Measurements from ENCODE around the gene MCC.
"Not testable (repeated sequence)": the region's sequence is repeated elsewhere in the genome, so short reads cannot be mapped to it uniquely, and the experiment has no call there.

Gene MCC

DNA sequence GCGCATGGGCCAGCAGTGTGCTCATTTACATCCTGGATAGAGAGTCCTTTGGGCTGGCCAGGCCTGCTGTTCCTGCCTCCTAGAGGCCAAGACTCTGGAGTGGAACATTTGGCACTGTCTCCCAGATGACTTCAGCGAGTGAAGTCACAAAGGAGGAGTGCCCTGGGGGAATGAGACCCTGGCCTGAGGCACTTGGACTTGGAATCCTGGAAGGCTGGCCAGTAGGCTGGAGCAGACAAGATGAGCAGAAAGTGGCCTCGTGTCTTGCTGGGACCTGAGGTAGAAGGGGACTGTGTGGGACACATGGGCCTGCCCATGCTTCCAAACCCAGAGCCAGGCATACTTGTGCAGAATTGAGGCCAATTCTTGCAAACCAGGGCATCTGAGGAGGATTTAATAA lies 53.4 kb downstream of the MCC start, which contains the start of gene TSSK1B:
Gene TSSK1B (minus strand): TSS at position 101 of the 400 bp plus-strand sequence. CDS start 150 bp downstream, outside the sequence.
- no peak within 1 kb of the TSS for H3K4me3 ChIP-seq (ENCODE audit: low read depth, low read length)
- DNase-seq (ENCODE audit: low read depth): no peak

GRCh38 chr5:113433862-113434612 lies 54.2 kb downstream of the MCC start:
- no peak for DNase-seq (ENCODE audit: low read depth)
- no peak overlapping the region for H3K4me3 ChIP-seq (ENCODE audit: low read depth, low read length)

DNA sequence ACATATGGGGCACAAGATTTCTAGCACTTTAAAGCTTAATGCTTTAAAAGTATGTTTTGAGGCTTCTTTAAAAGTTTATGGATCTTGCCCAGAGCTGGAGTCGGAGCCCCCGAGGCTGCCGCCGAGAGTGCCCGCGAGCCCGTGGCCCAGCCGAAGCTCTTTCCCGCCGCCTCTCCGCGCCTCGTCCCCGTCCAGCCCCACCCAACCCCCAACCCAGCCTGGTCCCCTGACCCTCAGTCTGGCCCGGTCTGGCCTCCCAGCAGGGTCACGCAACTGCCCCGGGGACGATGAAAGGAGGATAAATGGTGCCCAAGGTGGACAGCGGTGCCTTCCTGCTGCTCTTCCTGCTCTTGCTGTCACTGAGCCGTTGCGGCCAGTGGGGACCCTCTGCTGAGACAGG lies 55.2 kb downstream of the MCC start:
- no peak for DNase-seq (ENCODE audit: low read depth)
- no peak overlapping the region for H3K4me3 ChIP-seq (ENCODE audit: low read depth, low read length)

DNA sequence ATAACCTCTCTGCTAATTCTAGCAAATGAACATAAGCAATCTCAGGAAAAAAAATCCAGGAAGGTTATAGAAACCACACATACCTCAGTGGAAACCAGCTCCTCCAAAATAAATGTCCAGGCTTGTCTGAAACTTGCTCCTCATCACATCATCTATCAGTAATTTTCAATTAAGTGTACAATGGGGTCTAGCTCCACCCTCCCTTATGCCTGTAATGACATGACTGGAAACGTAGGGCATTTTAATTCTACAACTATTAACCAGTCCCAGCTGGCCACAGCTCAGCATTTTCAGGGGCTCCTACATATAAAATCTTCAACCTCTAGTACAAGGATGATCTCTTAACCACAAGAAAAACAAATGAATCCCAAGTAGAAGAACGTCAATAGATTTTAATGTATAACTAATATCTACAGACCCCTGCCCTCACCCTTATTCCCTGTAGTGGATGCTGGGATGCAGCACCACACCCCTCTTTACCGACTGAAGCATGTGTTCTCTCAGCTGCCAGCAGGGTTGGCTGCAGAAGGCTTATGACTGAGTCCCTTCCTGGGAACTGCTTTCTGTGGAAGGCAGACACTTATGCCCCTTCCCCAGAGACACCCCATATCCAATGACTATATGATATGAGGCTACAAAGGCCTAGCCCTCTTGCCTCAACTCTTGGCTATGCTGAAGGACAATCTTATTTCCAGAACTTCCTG lies 60.2 kb downstream of the MCC start:
- DNase-seq (ENCODE audit: low read depth): no peak
- H3K4me3 ChIP-seq (ENCODE audit: low read depth, low read length): no peak overlapping the region

GRCh38 chr5:113425909-113426308 lies 62.3 kb downstream of the MCC start:
- no peak overlapping the region for H3K4me3 ChIP-seq (ENCODE audit: low read depth, low read length)
- no peak for DNase-seq (ENCODE audit: low read depth)

GRCh38 chr5:113421693-113422092 lies 66.6 kb downstream of the MCC start:
- no peak for DNase-seq (ENCODE audit: low read depth)
- no peak overlapping the region for H3K4me3 ChIP-seq (ENCODE audit: low read depth, low read length)

- no peak for DNase-seq (ENCODE audit: low read depth)
- no peak overlapping the region for H3K4me3 ChIP-seq (ENCODE audit: low read depth, low read length)
Measured at GRCh38 chr5:113405530-113405929, 82.7 kb downstream of the MCC start.

- DNase-seq (ENCODE audit: low read depth): no peak
- no peak overlapping the region for H3K4me3 ChIP-seq (ENCODE audit: low read depth, low read length)
Measured at GRCh38 chr5:113404269-113404668, 84.0 kb downstream of the MCC start.

DNA sequence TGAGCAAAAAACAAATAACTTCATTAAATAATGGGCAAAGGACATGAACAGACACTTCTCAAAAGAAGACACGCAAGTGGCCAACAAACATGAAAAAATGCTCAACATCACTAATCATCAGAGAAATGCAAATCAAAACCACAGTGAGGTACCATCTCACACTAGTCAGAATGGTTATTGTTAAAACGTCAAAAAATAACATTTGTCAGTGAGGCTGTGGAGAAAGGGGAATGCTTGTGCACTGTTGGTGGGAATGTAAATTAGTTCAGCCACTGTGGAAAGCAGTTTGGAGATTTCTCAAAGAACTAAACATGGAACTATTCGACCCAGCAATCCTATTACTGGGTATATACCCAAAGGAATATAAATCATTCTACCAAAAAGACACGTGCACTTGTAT lies 90.3 kb downstream of the MCC start:
- not testable (repeated sequence) for H3K4me3 ChIP-seq (ENCODE audit: low read depth, low read length); DNase-seq (ENCODE audit: low read depth)

DNA sequence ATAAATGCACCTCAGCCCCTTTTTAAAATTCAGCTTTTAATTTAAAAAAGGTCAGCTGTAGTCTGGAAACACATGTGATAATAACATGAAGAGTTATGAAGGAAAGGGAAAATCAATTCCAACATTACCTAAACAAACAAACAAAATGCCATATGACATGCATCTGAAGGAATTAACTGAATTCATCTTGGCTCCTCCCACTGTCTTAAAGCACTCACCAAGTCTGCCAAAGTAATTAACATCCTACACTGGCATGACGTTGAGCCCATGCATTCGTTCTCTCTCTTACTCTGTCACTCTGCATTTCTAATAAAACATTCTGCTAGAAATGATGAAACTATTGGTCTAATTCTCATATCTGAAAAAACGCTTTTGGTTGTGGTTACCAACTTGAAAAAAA lies 91.2 kb downstream of the MCC start:
- DNase-seq (ENCODE audit: low read depth): no peak
- H3K4me3 ChIP-seq (ENCODE audit: low read depth, low read length): no peak overlapping the region

DNA sequence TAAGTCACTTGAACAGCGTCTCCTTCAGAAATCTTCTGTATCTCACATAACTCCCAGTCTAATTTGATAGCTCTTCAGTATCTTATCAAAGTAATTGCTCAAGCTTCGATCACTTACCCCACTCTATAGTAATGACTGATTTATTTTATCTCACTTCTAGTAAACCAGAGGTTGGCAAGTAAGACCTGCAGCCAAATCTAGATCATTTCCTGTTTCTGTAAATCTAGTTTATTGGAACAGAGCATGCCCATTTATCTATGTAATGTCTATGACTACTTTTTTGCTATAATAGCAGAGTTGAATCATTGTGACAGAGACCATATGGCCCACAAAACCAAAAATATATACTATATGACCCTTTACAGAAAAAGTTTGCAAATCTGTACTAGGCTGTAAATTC lies 93.6 kb downstream of the MCC start:
- no peak for DNase-seq (ENCODE audit: low read depth)
- no peak overlapping the region for H3K4me3 ChIP-seq (ENCODE audit: low read depth, low read length)

DNA sequence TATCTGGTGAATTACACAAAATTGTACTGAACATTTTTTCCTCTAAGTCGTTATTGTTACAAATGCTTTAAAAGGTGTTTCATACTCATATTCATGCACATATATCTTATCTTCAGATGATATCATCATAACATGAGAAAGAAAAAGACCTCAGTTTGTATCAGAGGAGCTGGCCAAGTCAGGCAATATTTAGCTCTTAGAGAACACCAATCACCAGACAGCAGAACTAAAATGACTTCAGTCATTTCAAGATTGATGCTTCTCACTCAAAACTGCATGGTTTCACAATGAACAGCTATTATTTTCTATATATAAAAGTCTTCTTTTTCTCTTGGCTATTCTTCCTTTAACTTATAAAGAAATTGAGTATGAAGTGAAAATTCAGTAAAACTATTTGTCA lies 98.0 kb downstream of the MCC start:
- no peak for DNase-seq (ENCODE audit: low read depth)
- no peak overlapping the region for H3K4me3 ChIP-seq (ENCODE audit: low read depth, low read length)

- DNase-seq (ENCODE audit: low read depth): no peak
- no peak overlapping the region for H3K4me3 ChIP-seq (ENCODE audit: low read depth, low read length)
Measured at GRCh38 chr5:113389116-113389515, 99.1 kb downstream of the MCC start.

GRCh38 chr5:113387844-113388243 lies 100.4 kb downstream of the MCC start:
- H3K4me3 ChIP-seq (ENCODE audit: low read depth, low read length): no peak overlapping the region
- DNase-seq (ENCODE audit: low read depth): no peak

- DNase-seq (ENCODE audit: low read depth): no peak
- H3K4me3 ChIP-seq (ENCODE audit: low read depth, low read length): no peak overlapping the region
Measured at GRCh38 chr5:113384782-113385285, 103.4 kb downstream of the MCC start.

GRCh38 chr5:113382731-113383130 lies 105.5 kb downstream of the MCC start:
- no peak for DNase-seq (ENCODE audit: low read depth)
- no peak overlapping the region for H3K4me3 ChIP-seq (ENCODE audit: low read depth, low read length)

DNA sequence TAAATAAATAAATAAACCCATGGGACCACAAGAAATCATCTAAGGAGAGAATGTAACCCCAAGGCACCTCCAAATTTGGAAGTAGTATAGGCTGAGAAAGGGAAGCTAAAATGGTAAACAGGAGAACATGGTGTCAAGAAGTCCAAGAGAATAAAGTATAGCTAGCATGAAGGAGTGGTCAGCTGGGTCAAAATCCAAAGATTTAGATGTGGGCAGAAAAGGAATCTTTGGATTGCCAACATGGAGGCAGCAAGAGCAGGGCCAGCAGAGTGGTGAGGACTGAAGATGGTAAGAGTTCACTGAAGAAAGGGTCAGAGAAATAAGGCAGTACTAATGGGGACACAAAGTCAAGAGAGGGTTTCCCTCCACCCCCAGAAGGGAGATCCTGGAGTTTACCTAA lies 106.5 kb downstream of the MCC start:
- no peak for DNase-seq (ENCODE audit: low read depth)

GRCh38 chr5:113380807-113381326 lies 107.4 kb downstream of the MCC start:
- H3K4me3 ChIP-seq (ENCODE audit: low read depth, low read length): no peak overlapping the region
- DNase-seq (ENCODE audit: low read depth): no peak

More for the DNA sequence above, 106.5 kb downstream of the MCC start:
- H3K4me3 ChIP-seq (ENCODE audit: low read depth, low read length): no peak overlapping the region

GRCh38 chr5:113379936-113380806 lies 108.1 kb downstream of the MCC start:
- no peak overlapping the region for H3K4me3 ChIP-seq (ENCODE audit: low read depth, low read length)
- DNase-seq (ENCODE audit: low read depth): no peak
